Femur (tissue), 1 donor: ENCODE measurements around the gene MLPH.
A peak's percentile ranks its signal among the peaks of the same experiment; 100 is the strongest.

ENCODE experiments used
- DNase-seq: peaks from one replicate; pipeline ENCODE4 v3.0.0-alpha.2; 2017

The MLPH gene, protein sequence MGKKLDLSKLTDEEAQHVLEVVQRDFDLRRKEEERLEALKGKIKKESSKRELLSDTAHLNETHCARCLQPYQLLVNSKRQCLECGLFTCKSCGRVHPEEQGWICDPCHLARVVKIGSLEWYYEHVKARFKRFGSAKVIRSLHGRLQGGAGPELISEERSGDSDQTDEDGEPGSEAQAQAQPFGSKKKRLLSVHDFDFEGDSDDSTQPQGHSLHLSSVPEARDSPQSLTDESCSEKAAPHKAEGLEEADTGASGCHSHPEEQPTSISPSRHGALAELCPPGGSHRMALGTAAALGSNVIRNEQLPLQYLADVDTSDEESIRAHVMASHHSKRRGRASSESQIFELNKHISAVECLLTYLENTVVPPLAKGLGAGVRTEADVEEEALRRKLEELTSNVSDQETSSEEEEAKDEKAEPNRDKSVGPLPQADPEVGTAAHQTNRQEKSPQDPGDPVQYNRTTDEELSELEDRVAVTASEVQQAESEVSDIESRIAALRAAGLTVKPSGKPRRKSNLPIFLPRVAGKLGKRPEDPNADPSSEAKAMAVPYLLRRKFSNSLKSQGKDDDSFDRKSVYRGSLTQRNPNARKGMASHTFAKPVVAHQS

GRCh38 chr2:237486819-237487448, at the start of gene MLPH:
TSS of gene MLPH (plus strand) at chr2:237487251. CDS start at chr2:237493427, 6,176 bp downstream.
- DNase-seq, result no peak

DNA sequence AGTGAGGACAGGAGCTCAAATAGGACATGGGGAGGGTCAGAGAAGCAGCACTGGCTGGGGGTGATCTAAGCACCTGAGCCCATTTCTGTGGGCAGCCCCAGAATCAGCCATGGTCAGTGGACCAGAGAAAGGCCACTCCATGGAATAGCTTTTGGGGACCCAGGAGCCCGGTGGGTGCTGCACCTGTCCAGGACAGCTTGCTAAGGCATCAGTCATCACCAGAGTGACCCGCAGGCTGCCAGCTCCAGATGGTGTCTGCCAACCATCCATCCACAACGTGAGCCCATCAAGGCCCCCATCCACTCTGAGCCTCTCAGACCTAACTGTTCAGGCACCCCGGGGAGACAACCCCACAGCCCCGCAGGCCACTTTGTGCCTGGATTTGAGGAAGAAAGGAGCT, 49.5 kb upstream of the MLPH start:
- no peak for DNase-seq

- DNase-seq, result no peak
These were observed 48.7 kb upstream of the MLPH start for GRCh38 chr2:237438080-237438940.

GRCh38 chr2:237440819-237441281, 46.2 kb upstream of the MLPH start:
- no peak for DNase-seq

DNA sequence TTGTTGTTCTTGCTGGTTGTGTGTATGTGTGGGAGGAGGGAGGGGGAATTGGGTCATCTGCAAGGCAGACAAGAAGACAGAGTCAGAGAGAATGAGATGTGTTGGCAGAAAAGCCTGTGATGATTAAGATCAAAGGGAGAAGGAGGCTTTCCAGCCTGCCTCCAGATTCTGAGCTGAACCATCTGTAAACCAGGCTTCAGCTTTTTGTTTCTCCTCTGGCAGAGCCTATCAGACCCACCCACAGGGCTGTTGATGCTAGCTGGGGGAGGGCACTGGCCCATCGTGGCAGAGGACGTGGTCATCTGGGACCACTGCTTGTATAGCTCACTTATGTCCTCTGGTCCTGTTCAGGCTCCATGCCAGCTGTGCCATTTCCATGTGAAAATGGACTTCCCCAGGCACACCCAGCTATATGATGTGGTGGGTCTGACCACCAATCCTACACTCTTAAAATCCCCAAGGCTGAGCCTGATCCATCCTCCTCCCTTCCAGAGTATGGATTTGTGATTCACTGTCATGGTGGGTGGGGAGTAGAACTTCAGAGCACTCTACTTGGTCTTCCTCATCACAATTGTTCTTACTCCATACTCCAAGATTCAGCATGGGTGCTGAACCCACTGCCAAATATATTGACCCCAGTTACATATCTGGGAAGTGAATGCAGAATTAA, 45.3 kb upstream of the MLPH start:
- no peak for DNase-seq

GRCh38 chr2:237444071-237444470, 43.0 kb upstream of the MLPH start:
- no peak for DNase-seq

DNA sequence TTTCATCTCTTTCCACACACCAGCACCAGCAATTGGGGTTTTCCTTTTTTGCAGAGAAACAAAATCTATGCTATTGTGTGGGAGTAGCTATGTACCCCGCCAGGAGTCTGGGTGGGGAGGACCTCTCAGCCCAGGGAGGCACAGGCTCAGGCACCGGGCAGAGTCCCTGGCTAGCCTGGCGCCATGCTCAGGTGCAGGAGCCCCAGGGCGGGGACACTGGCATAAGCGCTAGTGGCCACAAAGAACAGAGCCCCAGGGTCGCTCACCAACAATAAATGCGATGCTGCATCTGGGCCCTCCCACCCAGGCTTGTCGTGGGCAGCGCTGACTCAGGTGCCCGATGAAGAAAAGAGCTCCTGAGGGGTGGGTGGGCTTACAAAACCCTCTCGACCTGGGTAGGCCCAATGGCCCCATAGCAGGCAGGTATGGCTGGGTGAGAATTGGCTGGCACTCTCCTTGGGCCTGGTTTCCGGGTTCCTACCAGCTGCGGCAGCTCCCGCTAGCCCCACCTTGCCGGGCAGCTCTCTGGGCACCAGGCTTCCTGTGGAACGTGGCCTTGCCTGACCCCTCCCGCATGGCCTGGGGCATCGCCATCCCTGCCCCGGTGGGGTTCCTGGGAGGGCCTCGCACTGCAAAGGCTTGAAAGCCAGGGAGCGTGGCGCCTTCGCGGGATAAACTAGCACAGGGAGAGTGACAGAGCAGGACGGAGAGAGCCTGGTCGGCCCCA, 41.3 kb upstream of the MLPH start:
- DNase-seq, result no peak

DNA sequence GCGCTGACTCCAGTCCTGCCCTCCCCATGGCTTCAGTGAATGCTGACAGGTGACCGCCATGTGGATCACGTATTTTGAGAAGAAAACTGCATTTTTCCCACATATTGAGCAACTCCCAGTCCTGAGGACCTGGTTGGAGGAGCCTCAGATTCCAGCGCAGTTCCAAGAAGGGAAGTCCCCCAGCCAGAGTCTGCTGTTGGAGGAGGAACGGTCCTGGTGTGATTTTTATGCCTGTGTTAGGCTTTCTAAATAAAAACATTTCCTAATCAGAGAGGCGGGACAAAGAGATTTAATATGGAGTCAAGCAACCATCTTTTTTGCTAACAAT, 40.7 kb upstream of the MLPH start:
- DNase-seq, result no peak

- no peak for DNase-seq
These were observed 39.6 kb upstream of the MLPH start for GRCh38 chr2:237447496-237447895.

GRCh38 chr2:237448171-237448570, 38.9 kb upstream of the MLPH start:
- no peak for DNase-seq

- DNase-seq, result no peak
These were observed 38.4 kb upstream of the MLPH start for GRCh38 chr2:237448626-237449025.

GRCh38 chr2:237449193-237449881, 37.7 kb upstream of the MLPH start:
- DNase-seq, result peak; percentile 44

DNA sequence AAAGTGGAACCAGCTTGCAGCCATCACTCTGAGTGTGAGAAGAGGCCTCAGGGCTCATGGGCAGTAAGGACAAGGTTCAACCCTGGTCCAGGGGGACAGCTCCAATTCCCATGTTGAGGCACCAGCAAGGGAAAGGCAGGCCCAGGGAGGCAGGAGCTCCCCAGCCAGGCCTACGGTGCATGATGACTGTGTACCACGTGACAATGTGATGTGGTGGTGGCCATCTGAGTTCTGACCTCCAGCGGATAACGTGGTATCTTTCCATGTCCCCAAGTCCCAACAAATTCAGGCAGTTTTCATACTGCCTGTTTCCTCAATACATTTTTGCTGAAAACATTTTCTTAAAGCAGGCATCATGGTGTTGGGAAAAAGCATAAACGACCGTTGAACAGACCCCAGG, 36.9 kb upstream of the MLPH start:
- no peak for DNase-seq

DNA sequence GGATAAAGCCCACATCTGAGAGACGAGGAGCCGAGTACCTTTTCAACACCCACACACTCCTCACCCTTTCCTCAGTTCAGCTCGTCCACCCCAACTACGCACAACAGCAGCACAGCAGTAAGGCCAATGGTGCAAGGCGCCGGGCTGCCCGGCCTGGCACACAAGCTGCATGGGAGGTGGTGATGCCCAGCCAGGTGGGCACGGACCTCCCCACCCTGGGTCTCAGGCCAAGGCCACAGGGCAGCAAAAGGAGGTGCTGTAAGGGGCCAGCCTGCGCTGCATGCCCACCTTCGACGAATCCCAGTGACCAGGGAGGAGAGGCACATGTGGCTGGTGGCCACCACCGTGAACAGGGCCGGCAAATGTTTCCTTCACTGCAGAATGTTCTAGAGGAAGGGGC, 36.5 kb upstream of the MLPH start:
- DNase-seq, result no peak

DNA sequence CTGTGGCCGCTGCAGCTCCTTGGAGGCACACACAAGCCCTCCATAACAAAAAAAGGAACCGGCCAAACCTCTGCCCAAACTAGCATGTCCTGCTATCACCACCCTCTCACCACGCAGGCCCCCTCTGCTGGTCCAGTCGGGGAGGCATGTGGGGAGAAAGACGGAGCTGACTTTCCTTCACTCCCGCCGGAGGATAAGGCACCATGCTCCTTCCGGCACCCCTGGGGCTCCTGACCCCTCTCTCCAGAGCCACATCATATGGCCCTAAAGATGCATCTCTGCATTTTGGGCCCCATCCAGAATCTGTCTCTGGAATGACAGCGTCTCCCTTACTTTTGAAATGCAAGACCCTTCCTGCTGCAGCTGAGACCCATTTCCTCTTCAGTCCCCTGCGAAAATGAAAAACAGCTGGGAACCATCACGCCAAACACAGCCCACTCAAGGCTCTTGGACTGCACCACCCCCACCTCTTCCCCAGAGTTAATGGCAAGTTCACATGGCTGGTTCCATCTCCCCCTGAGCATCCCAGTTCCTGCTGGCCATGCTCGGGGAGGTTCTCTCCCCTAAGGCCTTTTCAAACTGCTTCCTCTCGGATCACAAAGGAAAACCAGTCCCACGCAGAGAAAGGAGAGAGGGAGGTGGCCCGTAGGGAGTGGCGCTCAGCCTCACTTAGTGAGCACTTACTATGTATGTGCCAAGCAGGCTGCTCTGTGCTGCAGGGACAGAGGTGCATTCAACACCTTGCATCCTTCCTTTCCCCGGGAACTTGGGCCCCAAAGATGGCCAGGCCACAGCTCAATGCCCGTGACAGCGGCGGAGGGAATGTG, 35.2 kb upstream of the MLPH start:
- DNase-seq, result peak; percentile 55

DNA sequence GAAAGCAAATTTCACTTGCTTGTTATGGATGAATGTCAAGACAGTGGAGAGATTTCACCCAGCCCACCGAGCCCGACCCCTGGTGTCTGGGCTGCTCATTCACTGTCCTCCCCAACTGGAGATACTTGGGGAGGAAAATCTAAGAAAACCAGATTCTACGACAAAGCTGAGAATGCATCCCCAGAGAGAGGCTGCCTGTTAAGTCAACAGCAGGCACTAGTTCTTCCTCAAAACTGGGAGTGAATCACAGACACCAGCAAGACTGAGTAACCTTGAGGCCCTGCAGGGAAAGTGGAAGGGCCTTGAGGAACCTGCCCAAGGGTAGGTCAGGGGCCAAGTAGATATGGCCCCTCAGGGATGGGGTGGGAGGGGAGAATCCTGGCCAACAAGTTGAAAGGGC, 34.2 kb upstream of the MLPH start:
- no peak for DNase-seq

DNA sequence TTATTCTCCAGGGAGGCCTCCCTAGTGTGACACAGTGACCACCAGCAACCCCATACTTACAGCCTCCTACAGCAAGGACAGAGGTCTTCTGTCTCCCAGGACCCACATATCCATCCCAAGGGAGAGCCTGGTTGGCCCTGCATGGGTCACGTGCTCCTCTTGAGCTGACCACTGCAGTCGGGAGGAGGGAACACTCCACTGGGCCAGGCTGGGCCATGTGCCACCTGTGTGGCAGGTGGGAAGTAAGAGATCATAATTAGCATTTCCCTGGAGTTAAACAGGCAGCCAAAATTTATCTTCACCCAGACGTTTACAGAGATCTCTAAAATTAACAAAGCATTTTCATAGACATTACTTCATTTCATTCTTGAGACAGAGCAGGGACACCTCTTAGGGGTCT, 33.4 kb upstream of the MLPH start:
- no peak for DNase-seq

DNA sequence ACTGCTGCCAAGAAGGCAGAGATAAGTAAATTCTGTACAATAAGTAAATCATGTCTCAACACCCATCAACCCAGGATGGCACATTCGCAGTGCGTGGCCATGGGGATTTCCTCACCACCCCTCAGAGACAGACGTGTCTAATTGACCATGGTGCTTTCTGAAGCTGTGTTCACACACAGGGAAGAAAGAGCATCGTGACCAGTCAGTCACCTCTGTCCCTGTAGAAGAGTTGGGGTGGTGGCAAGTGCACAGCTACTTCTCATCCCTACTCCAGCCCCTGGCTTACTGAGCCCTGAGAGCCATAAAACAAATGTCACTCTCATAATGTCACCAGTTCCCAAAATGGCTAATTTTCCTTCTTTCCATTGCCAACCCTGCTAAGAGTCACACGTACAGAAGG, 31.3 kb upstream of the MLPH start:
- no peak for DNase-seq

DNA sequence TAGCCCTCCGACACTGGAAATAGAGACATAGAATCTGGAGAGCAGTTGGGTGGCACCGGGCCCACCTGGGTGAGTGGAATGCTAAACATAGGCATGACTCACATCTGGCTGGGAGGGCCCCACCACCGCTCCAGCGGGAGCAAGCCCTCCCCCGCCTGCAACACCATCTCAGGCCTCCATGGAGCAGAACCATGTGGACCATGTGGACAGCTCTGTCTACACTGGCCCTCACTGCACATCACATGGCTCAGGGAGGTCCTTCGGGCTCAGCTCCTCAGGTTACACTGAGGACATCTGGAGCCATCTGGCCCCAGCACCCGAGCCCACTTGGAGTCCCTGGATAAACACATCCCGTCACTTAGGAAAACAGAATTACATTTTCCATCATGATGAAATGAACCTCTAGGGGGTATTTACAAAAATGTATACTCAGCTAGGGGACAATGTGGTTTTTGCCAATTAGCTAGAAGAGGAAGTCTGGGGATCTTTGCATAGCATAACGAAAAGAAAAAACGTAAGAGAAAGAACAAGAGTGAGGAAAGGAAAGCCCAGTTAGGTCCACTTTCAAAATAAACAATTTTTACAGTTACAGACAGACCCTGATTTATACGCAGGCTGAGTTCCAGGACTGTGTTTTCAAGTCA, 30.7 kb upstream of the MLPH start:
- peak; percentile 72 for DNase-seq
